Liver (tissue), 9 donors: ENCODE measurements around the gene DGKD. TPM values are rescaled to one million over a fixed set of nuclear protein-coding genes. Genes with fewer than 3 reads are reported as not detected.

Source experiments
- DNase-seq: peaks from one replicate; pipeline ENCODE4 v3.0.0-alpha.2; 2017; ENCODE audit warnings: low spot score
- H3K27ac ChIP-seq, 2 donors: one replicate each; pipeline ENCODE4 v1.7.0; 2013; ENCODE audit warnings: inconsistent platforms in 2 of 2, low read length in 2 of 2, control low read depth in 1 of 2, low read depth in 1 of 2, mild to moderate bottlenecking in 1 of 2
- H3K27me3 ChIP-seq, 4 donors: one replicate each; pipeline versions ENCODE4 v1.6.1 to v1.7.0; 2013; ENCODE audit warnings: low read length in 3 of 4, inconsistent platforms in 1 of 4, mild to moderate bottlenecking in 1 of 4, moderate library complexity in 1 of 4; ENCODE audit not compliant: control insufficient read depth in 4 of 4, insufficient read depth in 4 of 4
- H3K36me3 ChIP-seq, 4 donors: one replicate each; pipeline versions ENCODE4 v1.6.1 to v1.7.0; 2013; ENCODE audit warnings: low read length in 3 of 4, mild to moderate bottlenecking in 3 of 4, low read depth in 1 of 4, moderate library complexity in 1 of 4; ENCODE audit not compliant: control insufficient read depth in 4 of 4, insufficient read depth in 3 of 4
- H3K4me1 ChIP-seq, 4 donors: one replicate each; pipeline versions ENCODE4 v1.6.1 to v1.7.0; 2013; ENCODE audit warnings: low read length in 3 of 4, mild to moderate bottlenecking in 3 of 4, moderate library complexity in 1 of 4; ENCODE audit not compliant: control insufficient read depth in 4 of 4, insufficient read depth in 4 of 4
- H3K4me3 ChIP-seq, 3 donors: one replicate each; pipeline versions ENCODE4 v1.6.1 to v1.7.0; 2013; ENCODE audit warnings: low read length in 3 of 3, control low read depth in 1 of 3, low read depth in 1 of 3, mild to moderate bottlenecking in 1 of 3
- H3K9ac ChIP-seq, 2 donors: one replicate each; pipeline ENCODE4 v1.7.0; 2013; ENCODE audit warnings: low read length in 2 of 2, mild to moderate bottlenecking in 2 of 2, moderate library complexity in 2 of 2, control low read depth in 1 of 2, low read depth in 1 of 2
- H3K9me3 ChIP-seq, 4 donors: one replicate each; pipeline versions ENCODE4 v1.6.1 to v1.7.0; 2013; ENCODE audit warnings: low read length in 3 of 4; ENCODE audit not compliant: control insufficient read depth in 4 of 4
- ATF3 ChIP-seq: IDR thresholded peaks from 2 replicates; pipeline ENCODE4 v1.6.1; 2016; ENCODE audit warnings: antibody characterized with exemption
- EGR1 ChIP-seq, 2 donors: IDR thresholded peaks; 2 replicates each; pipeline ENCODE4 v1.6.1; 2016 to 2018; ENCODE audit warnings: antibody characterized with exemption in 2 of 2, low read depth in 2 of 2
- FOXA1 ChIP-seq: IDR thresholded peaks from 2 replicates; pipeline ENCODE4 v1.6.1; 2016; ENCODE audit warnings: antibody characterized with exemption
- GABPA ChIP-seq, 2 donors: IDR thresholded peaks in 1 of 2; conservative IDR thresholded peaks in 1 of 2; 2 replicates each; pipeline ENCODE4 v1.6.1; 2016; ENCODE audit warnings: antibody characterized with exemption in 2 of 2, mild to moderate bottlenecking in 1 of 2, moderate library complexity in 1 of 2
- HNF4A ChIP-seq, 2 donors: conservative IDR thresholded peaks; 2 replicates each; pipeline ENCODE4 v1.6.1; 2016; ENCODE audit warnings: antibody characterized with exemption in 2 of 2, mild to moderate bottlenecking in 2 of 2
- JUND ChIP-seq, 2 donors: IDR thresholded peaks; 2 replicates each; pipeline ENCODE4 v1.6.1; 2016; ENCODE audit warnings: antibody characterized with exemption in 2 of 2
- MAX ChIP-seq: IDR thresholded peaks from 2 replicates; pipeline ENCODE4 v1.6.1; 2016; ENCODE audit warnings: antibody characterized with exemption
- RAD21 ChIP-seq, 2 donors: IDR thresholded peaks; 2 replicates each; pipeline ENCODE4 v1.6.1; 2016; ENCODE audit warnings: antibody characterized with exemption in 2 of 2, mild to moderate bottlenecking in 2 of 2
- REST ChIP-seq: IDR thresholded peaks from 2 replicates; pipeline ENCODE4 v1.6.1; 2016; ENCODE audit warnings: antibody characterized with exemption, mild to moderate bottlenecking
- RXRA ChIP-seq, 2 donors: IDR thresholded peaks; 2 replicates each; pipeline ENCODE4 v1.6.1; 2017 to 2018; ENCODE audit warnings: antibody characterized with exemption in 2 of 2, mild to moderate bottlenecking in 1 of 2
- SP1 ChIP-seq: IDR thresholded peaks from 2 replicates; pipeline ENCODE4 v1.6.1; 2018; ENCODE audit warnings: antibody characterized with exemption, mild to moderate bottlenecking
- YY1 ChIP-seq: IDR thresholded peaks from 2 replicates; pipeline ENCODE4 v1.6.1; 2016; ENCODE audit warnings: antibody characterized with exemption, mild to moderate bottlenecking
- ZBTB33 ChIP-seq: IDR thresholded peaks from 2 replicates; pipeline ENCODE4 v1.6.1; 2016; ENCODE audit warnings: antibody characterized with exemption
- WGBS: extraction: QIAGEN DNeasy Blood & Tissue Kit; methylation state at CpG from one replicate; pipeline ENCODE4 v1.1.7; 2013; 5-methylcytosine and 5-hydroxymethylcytosine counted together
- polyA plus RNA-seq, 2 donors: library from polyadenylated mRNA; stranded (reverse) in 1 of 2; unstranded in 1 of 2; fragments of 200-250 nt in 1 of 2; fragments of >200 nt in 1 of 2; fragmentation: Nextera tagmentation in 1 of 2; extraction: Ambion mirVana in 1 of 2; gene quantifications; one replicate each; pipeline versions ENCODE4 v1.2.1 to v1.2.3, GENCODE V29; 2013 to 2015
- total RNA-seq, 2 donors: library from RNA; depleted of rRNA; stranded (reverse); fragments of >200 nt; gene quantifications; one replicate each; pipeline ENCODE4 v1.2.3, GENCODE V29; 2014
- donor health status: healthy.
- donor health status: healthy.
- donor health status: healthy.
- donor health status: healthy.
- donor health status: healthy.

DGKD gene
- total and polyA plus RNA-seq, 4 donors, result 4.8 to 16.4 (median 8.2) TPM

- DNase-seq, result no peak
- no peaks in the 10 kb centered on the region for H3K4me1 ChIP-seq
- H3K36me3 ChIP-seq, result peaks cover 0 to 8% (median 4%) of the 10 kb centered on the region in 4 donors
- no peak overlapping the region for H3K27ac ChIP-seq
- 84% methylated on average over 4 of the region's 4 CpGs for WGBS
- H3K9ac ChIP-seq, result no peak overlapping the region
- no peaks in the 10 kb centered on the region for H3K27me3 ChIP-seq
- no peaks in the 10 kb centered on the region for H3K9me3 ChIP-seq
- H3K4me3 ChIP-seq, result no peak overlapping the region
- TF ChIP-seq REST, result no peak
- no peak for TF ChIP-seq SP1
- TF ChIP-seq ATF3, result no peak
- TF ChIP-seq MAX, result no peak
- TF ChIP-seq GABPA (IDR thresholded peaks at IDR 0.05 in 1 of 2, conservative IDR thresholded peaks at IDR 0.05 in 1 of 2), result no peak
- TF ChIP-seq FOXA1, result no peak
- TF ChIP-seq EGR1 (IDR thresholded peaks at IDR 0.05; ENCODE audit: low read depth in 2 of 2), result no peak
- TF ChIP-seq JUND (IDR thresholded peaks at IDR 0.05), result no peak
- TF ChIP-seq HNF4A (conservative IDR thresholded peaks at IDR 0.05), result no peak
- TF ChIP-seq RXRA (IDR thresholded peaks at IDR 0.05), result no peak
These were observed 75.8 kb downstream of the DGKD start for GRCh38 chr2:233430081-233430480.

GRCh38 chr2:233430651-233431050 is 76.4 kb downstream of the DGKD start:
- no peak for DNase-seq
- no peaks in the 10 kb centered on the region for H3K9me3 ChIP-seq
- H3K4me3 ChIP-seq, result no peak overlapping the region
- H3K9ac ChIP-seq, result no peak overlapping the region
- no peaks in the 10 kb centered on the region for H3K27me3 ChIP-seq
- no peaks in the 10 kb centered on the region for H3K4me1 ChIP-seq
- WGBS, result 94% methylated on average over 1 of the region's 1 CpG
- no peak overlapping the region for H3K27ac ChIP-seq
- H3K36me3 ChIP-seq, result peaks cover 0 to 11% (median 5%) of the 10 kb centered on the region in 4 donors
- TF ChIP-seq REST (no peak), HNF4A (conservative IDR thresholded peaks at IDR 0.05) (no peak), ZBTB33 (no peak), RAD21 (IDR thresholded peaks at IDR 0.05) (no peak), YY1 (no peak), FOXA1 (no peak), GABPA (IDR thresholded peaks at IDR 0.05 in 1 of 2, conservative IDR thresholded peaks at IDR 0.05 in 1 of 2) (no peak), ATF3 (no peak)
